Left ventricle myocardium inferior (tissue), 1 donor: ENCODE results near the gene NUB1. TPM values are rescaled to one million over a fixed set of nuclear protein-coding genes. Genes with fewer than 3 reads are reported as not detected.

Source experiments
- DNase-seq: peaks from one replicate; pipeline ENCODE4 v3.0.0-alpha.2; 2020
- H3K27ac ChIP-seq: fragments of 200-600 bp; replicated peaks from 2 replicates; pipeline ENCODE4 v1.8.0; 2021
- H3K27me3 ChIP-seq: fragments of 200-600 bp; 2 replicates; pipeline ENCODE4 v1.8.0; 2021; ENCODE audit warnings: low read depth
- H3K36me3 ChIP-seq: fragments of 200-600 bp; 2 replicates; pipeline ENCODE4 v1.8.0; 2021
- H3K4me1 ChIP-seq: fragments of 200-600 bp; 2 replicates; pipeline ENCODE4 v1.8.0; 2021
- H3K4me3 ChIP-seq: fragments of 200-600 bp; 2 replicates; pipeline ENCODE4 v1.8.0; 2021; ENCODE audit warnings: mild to moderate bottlenecking, moderate library complexity
- H3K9me3 ChIP-seq: fragments of 200-600 bp; replicated peaks from 2 replicates; pipeline ENCODE4 v1.8.0; 2021
- CTCF ChIP-seq: fragments of 200-600 bp; IDR thresholded peaks from 2 replicates; pipeline ENCODE4 v1.8.0; 2021; ENCODE audit warnings: antibody characterized with exemption, mild to moderate bottlenecking, borderline replicate concordance
- intact Hi-C: fragments of 100-400 bp; cut with micrococcal nuclease; formaldehyde crosslinking; loops from one replicate; pipeline ENCODE4 v1.11.0; 2022
- total RNA-seq: library from RNA; stranded (reverse); fragmentation: NEBNext Ultra II Directional; extraction: Animal tissue kit (Norgen Biotek cat#: 25700); gene quantifications from one replicate; pipeline ENCODE4 v1.2.1, GENCODE V29; 2021
- donor health status: DM: no; HTN: yes; CAD: no; lungs with severe emphysema.

The NUB1 gene
- total RNA-seq, 1 donor from 2014 or later: 39.5 TPM

GRCh38 chr7:151319189-151319588 lies 22.4 kb upstream of the NUB1 start:
- intact Hi-C loops: no loop called here
- Histone ChIP-seq H3K27me3 (no peaks in the 10 kb centered on the region), H3K36me3 (no peaks in the 10 kb centered on the region), H3K27ac (no peak overlapping the region), H3K4me1 (peaks cover 8% of the 10 kb centered on the region), H3K4me3 (no peak overlapping the region), H3K9me3 (peaks cover 18% of the 10 kb centered on the region)
- no peak for DNase-seq
- no peak for TF ChIP-seq CTCF

- no peak for DNase-seq
- Histone ChIP-seq H3K4me3 (no peak overlapping the region), H3K36me3 (no peaks in the 10 kb centered on the region), H3K27ac (no peak overlapping the region), H3K9me3 (peaks cover 18% of the 10 kb centered on the region), H3K27me3 (no peaks in the 10 kb centered on the region), H3K4me1 (no peaks in the 10 kb centered on the region)
- intact Hi-C loops: no loop called here
- no peak for TF ChIP-seq CTCF
Observed at GRCh38 chr7:151320263-151320845, 21.3 kb upstream of the NUB1 start.

GRCh38 chr7:151321341-151321740 lies 20.3 kb upstream of the NUB1 start:
- intact Hi-C loops: no loop called here
- H3K4me3 ChIP-seq: no peak overlapping the region
- H3K27me3 ChIP-seq: no peaks in the 10 kb centered on the region
- DNase-seq: no peak
- no peak overlapping the region for H3K27ac ChIP-seq
- no peaks in the 10 kb centered on the region for H3K4me1 ChIP-seq
- H3K9me3 ChIP-seq: peaks cover 18% of the 10 kb centered on the region
- no peaks in the 10 kb centered on the region for H3K36me3 ChIP-seq
- TF ChIP-seq CTCF: no peak

GRCh38 chr7:151322906-151323305 lies 18.7 kb upstream of the NUB1 start:
- no peak for TF ChIP-seq CTCF
- Histone ChIP-seq H3K36me3 (no peaks in the 10 kb centered on the region), H3K27me3 (no peaks in the 10 kb centered on the region), H3K27ac (no peak overlapping the region), H3K4me1 (no peaks in the 10 kb centered on the region), H3K4me3 (no peak overlapping the region), H3K9me3 (peaks cover 18% of the 10 kb centered on the region)
- no peak for DNase-seq
- intact Hi-C loops: no loop called here

- no peak overlapping the region for H3K27ac ChIP-seq
- no peaks in the 10 kb centered on the region for H3K36me3 ChIP-seq
- no peak for TF ChIP-seq CTCF
- no peak overlapping the region for H3K4me3 ChIP-seq
- H3K9me3 ChIP-seq: no peaks in the 10 kb centered on the region
- no peaks in the 10 kb centered on the region for H3K27me3 ChIP-seq
- H3K4me1 ChIP-seq: no peaks in the 10 kb centered on the region
- no peak for DNase-seq
- intact Hi-C loops: no loop called here
Observed at GRCh38 chr7:151327022-151327421, 14.6 kb upstream of the NUB1 start.

- intact Hi-C loops: no loop called here
- no peak overlapping the region for H3K27ac ChIP-seq
Observed at GRCh38 chr7:151327659-151328058, 14.0 kb upstream of the NUB1 start.

More at GRCh38 chr7:151327659-151328058, 14.0 kb upstream of the NUB1 start:
- Histone ChIP-seq H3K4me3 (no peak overlapping the region), H3K27me3 (no peaks in the 10 kb centered on the region), H3K4me1 (no peaks in the 10 kb centered on the region), H3K9me3 (no peaks in the 10 kb centered on the region), H3K36me3 (no peaks in the 10 kb centered on the region)
- DNase-seq: no peak
- no peak for TF ChIP-seq CTCF
